SK-N-SH (cell line): ENCODE measurements around the gene ITGA2B. TPM values are rescaled to one million over a fixed set of nuclear protein-coding genes. Genes with fewer than 3 reads are reported as not detected.

Experiments
- CTCF ChIA-PET: fragments of 300-600, 350-600 bp; formaldehyde crosslinking; extraction: SDS; loops from one replicate; lab custom pipeline; 2021; lab: Yijun Ruan, JAX
- POLR2A ChIA-PET: fragments of 350-600 bp; sonication (Branson Sonifier 250); formaldehyde crosslinking; extraction: SDS; loops from one replicate; lab custom pipeline; 2020; ENCODE audit warnings: antibody characterized with exemption, inconsistent platforms; lab: Yijun Ruan, JAX
- DNase-seq: peaks from one replicate; pipeline ENCODE4 v3.0.0; 2012
- H2AFZ ChIP-seq: fragments of 200-600 bp; sonication (generic); 2 replicates; pipeline ENCODE4 v1.8.1; 2016; ENCODE audit warnings: antibody characterized with exemption, mild to moderate bottlenecking, low read depth
- H3F3A ChIP-seq: fragments of 200-600 bp; sonication (generic); replicated peaks from 2 replicates; pipeline ENCODE3; 2016; ENCODE audit warnings: antibody characterized with exemption, mild to moderate bottlenecking; ENCODE audit not compliant: insufficient read depth
- H3K27ac ChIP-seq, 2 experiments: fragments of 200-500 bp in 1 of 2; fragments of 200-600 bp in 1 of 2; sonication (Bioruptor generic) in 1 of 2; sonication (generic), shearing (Covaris generic) in 1 of 2; 2 replicates each; pipeline versions ENCODE4 v1.5.1 to v1.6.1; 2014 to 2016; ENCODE audit warnings: low read depth in 2 of 2, inconsistent platforms in 1 of 2, low read length in 1 of 2, mild to moderate bottlenecking in 1 of 2, mixed read lengths in 1 of 2
- H3K27me3 ChIP-seq: fragments of 200-600 bp; sonication (generic), shearing (Covaris generic); 2 replicates; pipeline ENCODE4 v1.6.1; 2016; ENCODE audit warnings: mixed run types; ENCODE audit not compliant: insufficient read depth
- H3K36me3 ChIP-seq, 2 experiments: fragments of 200-500 bp in 1 of 2; fragments of 200-600 bp in 1 of 2; sonication (Bioruptor generic) in 1 of 2; sonication (generic) in 1 of 2; replicated peaks in 1 of 2; 2 replicates each; pipeline versions ENCODE3 to v1.5.1; 2014 to 2016; ENCODE audit warnings: low read length in 1 of 2, mild to moderate bottlenecking in 1 of 2; ENCODE audit not compliant: insufficient read depth in 2 of 2, control insufficient read depth in 1 of 2
- H3K4me1 ChIP-seq, 2 experiments: fragments of 200-500 bp in 1 of 2; fragments of 200-600 bp in 1 of 2; sonication (Bioruptor generic) in 1 of 2; sonication (generic), shearing (Covaris generic) in 1 of 2; 2 replicates each; pipeline versions ENCODE4 v1.5.1 to v1.6.1; 2014 to 2016; ENCODE audit warnings: low read depth in 1 of 2, low read length in 1 of 2, mixed run types in 1 of 2; ENCODE audit not compliant: insufficient read depth in 2 of 2, control insufficient read depth in 1 of 2
- H3K4me2 ChIP-seq: fragments of 200-600 bp; sonication (generic), shearing (Covaris generic); 2 replicates; pipeline ENCODE4 v1.6.1; 2017; ENCODE audit warnings: mixed run types
- H3K4me3 ChIP-seq, 2 experiments: fragments of 200-500 bp in 1 of 2; fragments of 200-600 bp in 1 of 2; sonication (Bioruptor generic) in 1 of 2; sonication (generic), shearing (Covaris generic) in 1 of 2; 2 replicates each; pipeline versions ENCODE4 v1.5.1 to v1.8.1; 2014 to 2016; ENCODE audit warnings: low read depth in 2 of 2, inconsistent platforms in 1 of 2, low read length in 1 of 2, mild to moderate bottlenecking in 1 of 2, mixed read lengths in 1 of 2, moderate library complexity in 1 of 2
- H3K79me2 ChIP-seq: fragments of 200-600 bp; sonication (generic); 2 replicates; pipeline ENCODE4 v1.8.1; 2017; ENCODE audit warnings: mild to moderate bottlenecking; ENCODE audit not compliant: insufficient read depth
- H3K9ac ChIP-seq: fragments of 200-600 bp; sonication (generic); 2 replicates; pipeline ENCODE4 v1.6.1; 2017; ENCODE audit warnings: mixed run types
- H3K9me2 ChIP-seq: fragments of 200-600 bp; sonication (generic); 2 replicates; pipeline ENCODE4 v1.6.1; 2017; ENCODE audit warnings: mixed run types
- H3K9me3 ChIP-seq: fragments of 200-600 bp; sonication (generic); 2 replicates; pipeline ENCODE4 v1.6.1; 2017; ENCODE audit warnings: mixed run types, mild to moderate bottlenecking, moderate library complexity
- H4K20me1 ChIP-seq: fragments of 200-600 bp; sonication (generic); 2 replicates; pipeline ENCODE4 v1.6.1; 2017; ENCODE audit warnings: mild to moderate bottlenecking, mixed run types; ENCODE audit not compliant: insufficient read depth
- ELF1 ChIP-seq: IDR thresholded peaks from 2 replicates; pipeline ENCODE4 v1.4.0; 2012
- FOSL2 ChIP-seq: IDR thresholded peaks from 2 replicates; pipeline ENCODE4 v1.4.0; 2012; ENCODE audit warnings: low read depth, mild to moderate bottlenecking, moderate library complexity, borderline replicate concordance
- FOXJ3 ChIP-seq: sonication (generic); formaldehyde crosslinking; IDR thresholded peaks from 2 replicates; pipeline ENCODE4 v1.5.1; 2020; ENCODE audit warnings: mild to moderate bottlenecking, missing genetic modification reagents
- NFIC ChIP-seq: IDR thresholded peaks from 2 replicates; pipeline ENCODE4 v1.4.0; 2012; ENCODE audit warnings: borderline replicate concordance
- NRF1 ChIP-seq: IDR thresholded peaks from 2 replicates; pipeline ENCODE4 v1.6.1; 2012; ENCODE audit warnings: low read depth, mild to moderate bottlenecking, low read length
- RAD21 ChIP-seq: IDR thresholded peaks from 2 replicates; pipeline ENCODE4 v1.6.1; 2012; ENCODE audit warnings: mild to moderate bottlenecking, low read length
- RXRA ChIP-seq: IDR thresholded peaks from 2 replicates; pipeline ENCODE4 v1.4.0; 2012; ENCODE audit warnings: low read depth, mild to moderate bottlenecking, borderline replicate concordance
- TEAD4 ChIP-seq: IDR thresholded peaks from 2 replicates; pipeline ENCODE4 v1.4.0; 2012; ENCODE audit warnings: mild to moderate bottlenecking, borderline replicate concordance; ENCODE audit not compliant: insufficient read depth
- USF1 ChIP-seq: IDR thresholded peaks from 2 replicates; pipeline ENCODE4 v1.4.0; 2012; ENCODE audit warnings: low read depth, borderline replicate concordance
- YY1 ChIP-seq: IDR thresholded peaks from 2 replicates; pipeline ENCODE4 v1.4.0; 2012; ENCODE audit warnings: low read depth, mild to moderate bottlenecking
- WGBS: methylation state at CpG from one replicate; pipeline ENCODE4 v1.1.6; 2017; ENCODE audit warnings: low lambda C conversion rate; 5-methylcytosine and 5-hydroxymethylcytosine counted together
- polyA plus RNA-seq, 3 experiments: library from polyadenylated mRNA; depleted of rRNA; stranded (reverse); fragments of >200 nt; gene quantifications; 2 replicates each; pipeline ENCODE4 v1.2.3, GENCODE V29; 2012
- TF ChIP-seq, protein P1 (sequence below): IDR thresholded peaks from 2 replicates; pipeline ENCODE4 v1.6.1; 2012; ENCODE audit warnings: mild to moderate bottlenecking, low read depth, low read length, moderate library complexity
- TF ChIP-seq, protein P2 (sequence below): fragments of 150-350 bp; IDR thresholded peaks from 2 replicates; pipeline ENCODE4 v1.6.1; 2017; ENCODE audit warnings: antibody characterized with exemption, low read length, low read depth, borderline replicate concordance

Gene ITGA2B
- polyA plus RNA-seq, 1 of the 3 experiments (the other 2 are of a cell fraction): 1.3 TPM

DNA sequence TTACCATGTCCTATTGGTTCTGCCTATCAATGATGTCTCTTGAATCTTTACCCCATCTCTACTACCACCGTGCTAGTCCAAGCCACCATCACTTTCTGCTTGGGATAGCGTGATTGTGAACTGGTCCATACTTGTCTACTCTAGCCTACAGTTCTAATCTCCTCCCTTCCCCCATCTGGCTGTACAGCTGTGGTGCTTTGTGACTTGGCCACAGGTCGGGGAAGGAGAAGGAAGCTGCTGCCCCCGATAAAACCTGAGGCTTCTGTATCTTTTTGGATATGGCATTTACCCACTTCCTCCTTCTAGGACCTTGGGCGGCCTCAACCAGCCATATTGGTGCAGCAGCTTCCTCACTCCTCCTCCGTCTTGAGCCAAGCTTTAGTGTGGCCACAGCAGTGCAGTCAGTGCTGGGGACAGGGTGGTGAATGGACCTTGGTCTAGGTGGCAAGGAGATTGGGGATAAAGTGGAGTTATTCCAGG, 314 bp upstream of the ITGA2B start:
- no peaks in the 10 kb centered on the region for H3K9me3 ChIP-seq
- H3K4me2 ChIP-seq: no peak overlapping the region
- no peak overlapping the region for H3K4me3 ChIP-seq
- ChIA-PET POLR2A (no interaction called here), CTCF (interaction anchor here (3.5 kb wide), 1 partner anchor 10 kb away, joined by 12 read pairs; no protein-coding TSS in a partner anchor)
- WGBS: 93% methylated on average over 6 of the region's 6 CpGs
- no peak for DNase-seq
- TF ChIP-seq RXRA (no peak), RAD21 (no peak), NRF1 (no peak), ELF1 (no peak), NFIC (no peak), FOXJ3 (CRISPR knock-in tag) (no peak)
- TF ChIP-seq, protein P1, sequence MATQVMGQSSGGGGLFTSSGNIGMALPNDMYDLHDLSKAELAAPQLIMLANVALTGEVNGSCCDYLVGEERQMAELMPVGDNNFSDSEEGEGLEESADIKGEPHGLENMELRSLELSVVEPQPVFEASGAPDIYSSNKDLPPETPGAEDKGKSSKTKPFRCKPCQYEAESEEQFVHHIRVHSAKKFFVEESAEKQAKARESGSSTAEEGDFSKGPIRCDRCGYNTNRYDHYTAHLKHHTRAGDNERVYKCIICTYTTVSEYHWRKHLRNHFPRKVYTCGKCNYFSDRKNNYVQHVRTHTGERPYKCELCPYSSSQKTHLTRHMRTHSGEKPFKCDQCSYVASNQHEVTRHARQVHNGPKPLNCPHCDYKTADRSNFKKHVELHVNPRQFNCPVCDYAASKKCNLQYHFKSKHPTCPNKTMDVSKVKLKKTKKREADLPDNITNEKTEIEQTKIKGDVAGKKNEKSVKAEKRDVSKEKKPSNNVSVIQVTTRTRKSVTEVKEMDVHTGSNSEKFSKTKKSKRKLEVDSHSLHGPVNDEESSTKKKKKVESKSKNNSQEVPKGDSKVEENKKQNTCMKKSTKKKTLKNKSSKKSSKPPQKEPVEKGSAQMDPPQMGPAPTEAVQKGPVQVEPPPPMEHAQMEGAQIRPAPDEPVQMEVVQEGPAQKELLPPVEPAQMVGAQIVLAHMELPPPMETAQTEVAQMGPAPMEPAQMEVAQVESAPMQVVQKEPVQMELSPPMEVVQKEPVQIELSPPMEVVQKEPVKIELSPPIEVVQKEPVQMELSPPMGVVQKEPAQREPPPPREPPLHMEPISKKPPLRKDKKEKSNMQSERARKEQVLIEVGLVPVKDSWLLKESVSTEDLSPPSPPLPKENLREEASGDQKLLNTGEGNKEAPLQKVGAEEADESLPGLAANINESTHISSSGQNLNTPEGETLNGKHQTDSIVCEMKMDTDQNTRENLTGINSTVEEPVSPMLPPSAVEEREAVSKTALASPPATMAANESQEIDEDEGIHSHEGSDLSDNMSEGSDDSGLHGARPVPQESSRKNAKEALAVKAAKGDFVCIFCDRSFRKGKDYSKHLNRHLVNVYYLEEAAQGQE: no peak
- TF ChIP-seq, protein P2, sequence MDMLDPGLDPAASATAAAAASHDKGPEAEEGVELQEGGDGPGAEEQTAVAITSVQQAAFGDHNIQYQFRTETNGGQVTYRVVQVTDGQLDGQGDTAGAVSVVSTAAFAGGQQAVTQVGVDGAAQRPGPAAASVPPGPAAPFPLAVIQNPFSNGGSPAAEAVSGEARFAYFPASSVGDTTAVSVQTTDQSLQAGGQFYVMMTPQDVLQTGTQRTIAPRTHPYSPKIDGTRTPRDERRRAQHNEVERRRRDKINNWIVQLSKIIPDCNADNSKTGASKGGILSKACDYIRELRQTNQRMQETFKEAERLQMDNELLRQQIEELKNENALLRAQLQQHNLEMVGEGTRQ: no peak
- no peaks in the 10 kb centered on the region for H3K79me2 ChIP-seq
- no peaks in the 10 kb centered on the region for H3K9me2 ChIP-seq
- no peak overlapping the region for H2AFZ ChIP-seq
- no peak overlapping the region for H3K9ac ChIP-seq
- H3K36me3 ChIP-seq: no peaks in the 10 kb centered on the region
- peaks cover 0 to 12% of the 10 kb centered on the region in 2 experiments; a peak in 1 of 4 replicates for H3K4me1 ChIP-seq
- no peaks in the 10 kb centered on the region for H3K27me3 ChIP-seq
- no peaks in the 10 kb centered on the region for H4K20me1 ChIP-seq
- peaks cover 9% of the 10 kb centered on the region for H3F3A ChIP-seq
- no peak overlapping the region for H3K27ac ChIP-seq

DNA sequence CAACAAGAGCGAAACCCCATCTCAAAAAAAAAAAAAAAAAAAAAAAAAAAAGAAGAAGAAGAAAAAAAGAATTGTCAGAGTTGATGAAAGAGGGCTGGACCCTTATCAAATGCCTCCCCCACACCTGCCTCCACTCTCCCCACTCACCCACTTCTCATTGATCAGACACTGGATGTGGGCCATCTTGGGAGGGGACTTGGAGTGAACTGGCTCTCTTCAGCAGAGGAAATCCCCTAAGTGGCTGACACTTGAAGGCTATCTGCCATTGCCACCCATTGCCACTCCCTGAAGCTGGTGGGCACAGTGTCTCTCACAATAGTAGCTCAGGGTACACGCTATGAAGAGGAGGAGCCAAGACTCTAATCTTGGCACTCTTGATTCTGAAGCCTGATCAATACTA, 1.6 kb downstream of the ITGA2B start:
- Histone ChIP-seq H4K20me1 (no peaks in the 10 kb centered on the region), H3K79me2 (no peaks in the 10 kb centered on the region), H3K9me3 (no peaks in the 10 kb centered on the region), H3K27me3 (no peaks in the 10 kb centered on the region), H3K4me3 (no peak overlapping the region), H3K27ac (no peak overlapping the region), H3K4me2 (no peak overlapping the region), H3K4me1 (peaks cover 0 to 13% of the 10 kb centered on the region in 2 experiments; a peak in 1 of 4 replicates), H3K9ac (no peak overlapping the region), H2AFZ (no peak overlapping the region), H3F3A (peaks cover 6% of the 10 kb centered on the region), H3K36me3 (no peaks in the 10 kb centered on the region), H3K9me2 (no peaks in the 10 kb centered on the region)
- 92% methylated on average over 2 of the region's 2 CpGs for WGBS
- TF ChIP-seq FOXJ3 (CRISPR knock-in tag) (no peak), TEAD4 (no peak), FOSL2 (no peak), USF1 (no peak), YY1 (no peak), NRF1 (no peak)
- POLR2A ChIA-PET: no interaction called here
- CTCF ChIA-PET: interaction anchor here (1.9 kb wide), 1 partner anchor 12 kb away, joined by 4 read pairs; no protein-coding TSS in a partner anchor
- no peak for DNase-seq
